ENCODE results near the gene DYNLT1. TPM values are rescaled to one million over a fixed set of nuclear protein-coding genes. Genes with fewer than 3 reads are reported as not detected.

The DYNLT1 gene
- total RNA-seq, 1 experiment from 2014 or later, result 105 TPM

GRCh38 chr6:158663625-158664165, 19.2 kb upstream of the DYNLT1 start:
- H4K8ac ChIP-seq (replicated peaks; ENCODE audit: insufficient read length, low read depth, low read length), result no peak overlapping the region
- H2AK5ac ChIP-seq (ENCODE audit: insufficient read length, low read length), result no peak overlapping the region
- H3K79me2 ChIP-seq (ENCODE audit: insufficient read depth, low read length), result no peaks in the 10 kb centered on the region
- H4K5ac ChIP-seq (ENCODE audit: insufficient read length, low read depth, low read length), result no peak overlapping the region
- no peak overlapping the region for H3K18ac ChIP-seq (ENCODE audit: insufficient read length, low read depth, low read length)
- H3K4ac ChIP-seq (ENCODE audit: low read depth, low read length), result no peak overlapping the region
- H3K27me3 ChIP-seq (ENCODE audit: insufficient read depth, low read length), result no peaks in the 10 kb centered on the region
- no peak overlapping the region for H3K14ac ChIP-seq (ENCODE audit: insufficient read depth, low read length)
- H2BK12ac ChIP-seq (ENCODE audit: insufficient read length, low read depth, low read length), result no peak overlapping the region
- H3K4me1 Mint-ChIP-seq, result peaks cover 26 to 30% of the 10 kb centered on the region in 2 experiments
- H3K23me2 ChIP-seq (ENCODE audit: insufficient read length, low read depth, low read length, poor library complexity, severe bottlenecking), result no peaks in the 10 kb centered on the region
- H3K9ac ChIP-seq (ENCODE audit: extremely low read depth, insufficient read length, low read length), result no peak overlapping the region
- WGBS (ENCODE audit: extremely low coverage, insufficient read length, low lambda C conversion rate), result no CpG with 5 or more reads among the region's 11 CpGs
- no peak overlapping the region for H2BK120ac ChIP-seq (ENCODE audit: low read depth, low read length, poor library complexity, severe bottlenecking)
- H3K27ac ChIP-seq (ENCODE audit: insufficient read length, low read depth, low read length), result no peak overlapping the region
- no peak overlapping the region for H3T11ph ChIP-seq (ENCODE audit: low read length)
- no peak overlapping the region for H2AFZ ChIP-seq (ENCODE audit: low read length)
- H3K27ac Mint-ChIP-seq, result peak overlapping the region in 1 of 3 experiments; percentile 61; a peak in 1 of 7 replicates
- TF ChIP-seq, protein P1, sequence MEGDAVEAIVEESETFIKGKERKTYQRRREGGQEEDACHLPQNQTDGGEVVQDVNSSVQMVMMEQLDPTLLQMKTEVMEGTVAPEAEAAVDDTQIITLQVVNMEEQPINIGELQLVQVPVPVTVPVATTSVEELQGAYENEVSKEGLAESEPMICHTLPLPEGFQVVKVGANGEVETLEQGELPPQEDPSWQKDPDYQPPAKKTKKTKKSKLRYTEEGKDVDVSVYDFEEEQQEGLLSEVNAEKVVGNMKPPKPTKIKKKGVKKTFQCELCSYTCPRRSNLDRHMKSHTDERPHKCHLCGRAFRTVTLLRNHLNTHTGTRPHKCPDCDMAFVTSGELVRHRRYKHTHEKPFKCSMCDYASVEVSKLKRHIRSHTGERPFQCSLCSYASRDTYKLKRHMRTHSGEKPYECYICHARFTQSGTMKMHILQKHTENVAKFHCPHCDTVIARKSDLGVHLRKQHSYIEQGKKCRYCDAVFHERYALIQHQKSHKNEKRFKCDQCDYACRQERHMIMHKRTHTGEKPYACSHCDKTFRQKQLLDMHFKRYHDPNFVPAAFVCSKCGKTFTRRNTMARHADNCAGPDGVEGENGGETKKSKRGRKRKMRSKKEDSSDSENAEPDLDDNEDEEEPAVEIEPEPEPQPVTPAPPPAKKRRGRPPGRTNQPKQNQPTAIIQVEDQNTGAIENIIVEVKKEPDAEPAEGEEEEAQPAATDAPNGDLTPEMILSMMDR (conservative IDR thresholded peaks at IDR 0.05), result no peak
- H3K27me3 Mint-ChIP-seq (ENCODE audit: low read depth), result peaks cover 8% of the 10 kb centered on the region
- no peak overlapping the region for H3K4me2 ChIP-seq (ENCODE audit: insufficient read depth, insufficient read length, low read length)
- H4K91ac ChIP-seq (ENCODE audit: insufficient read length, low read depth, low read length), result no peak overlapping the region
- H4K20me1 ChIP-seq (ENCODE audit: control insufficient read depth, insufficient read depth, insufficient read length), result no peaks in the 10 kb centered on the region
- no peaks in the 10 kb centered on the region for H3K36me3 Mint-ChIP-seq (ENCODE audit: insufficient read depth in 1 of 3, low read depth in 3 of 3)
- DNase-seq, result no peak
- no peaks in the 10 kb centered on the region for H3K4me1 ChIP-seq (ENCODE audit: insufficient read depth, low read length)
- H3K9me3 ChIP-seq (ENCODE audit: control insufficient read depth, low read depth, low read length), result no peaks in the 10 kb centered on the region
- H3K56ac ChIP-seq (ENCODE audit: insufficient read length, low read depth, low read length), result no peak overlapping the region
- H2BK15ac ChIP-seq (ENCODE audit: low read depth, low read length), result no peak overlapping the region
- no peak overlapping the region for H3K23ac ChIP-seq (ENCODE audit: insufficient read length, low read depth, low read length)
- no peak overlapping the region for H2BK20ac ChIP-seq (ENCODE audit: low read depth, low read length, poor library complexity, severe bottlenecking)
- no peaks in the 10 kb centered on the region for H3K9me3 Mint-ChIP-seq
- no peak overlapping the region for H2BK5ac ChIP-seq (ENCODE audit: insufficient read length, low read length)
- H3K79me1 ChIP-seq (ENCODE audit: insufficient read depth, low read depth, low read length, poor library complexity, severe bottlenecking), result no peaks in the 10 kb centered on the region
- no peak overlapping the region for H3K4me3 Mint-ChIP-seq
